Skin epidermis (tissue), 12 donors: ENCODE data around the gene IL16.
"Not testable (repeated sequence)": the region's sequence is repeated elsewhere in the genome, so short reads cannot be mapped to it uniquely, and the experiment has no call there.

Experiments
- H3K27ac ChIP-seq, 21 experiments: fragments of 200-600 bp; sonication (generic) in 11 of 21; one replicate each; pipeline ENCODE4 v1.5.0; 2020; ENCODE audit warnings: mild to moderate bottlenecking in 3 of 21, inconsistent platforms in 2 of 21, moderate library complexity in 2 of 21
- H3K4me3 ChIP-seq, 7 experiments: fragments of 200-600 bp; sonication (generic) in 2 of 7; one replicate each; pipeline ENCODE4 v1.5.0; 2020; ENCODE audit warnings: inconsistent platforms in 2 of 7, mild to moderate bottlenecking in 2 of 7, moderate library complexity in 1 of 7

The IL16 gene

GRCh38 chr15:81196576-81197254 lies at the start of gene IL16:
TSS of gene IL16 (plus strand) at chr15:81196879. CDS start at chr15:81225400, 28,521 bp downstream.
- Histone ChIP-seq H3K4me3 (no peak within 1 kb of the TSS), H3K27ac (peak within 1 kb of the TSS in 4 of 21 experiments; percentile 9 to 50 (median 31))

- Histone ChIP-seq H3K27ac (no peak overlapping the region), H3K4me3 (no peak overlapping the region)
Measured at GRCh38 chr15:81151389-81151788, 45.3 kb upstream of the IL16 start.

- no peak overlapping the region for H3K4me3 ChIP-seq
- no peak overlapping the region for H3K27ac ChIP-seq
Measured at GRCh38 chr15:81152339-81152738, 44.3 kb upstream of the IL16 start.

- Histone ChIP-seq H3K27ac (no peak overlapping the region), H3K4me3 (no peak overlapping the region)
Measured at GRCh38 chr15:81152799-81153198, 43.9 kb upstream of the IL16 start.

GRCh38 chr15:81155375-81156218 lies 41.1 kb upstream of the IL16 start:
- peak overlapping the region in 4 of 21 experiments; percentile 5 to 31 (median 30) for H3K27ac ChIP-seq
- no peak overlapping the region for H3K4me3 ChIP-seq

- H3K4me3 ChIP-seq, result no peak overlapping the region
- H3K27ac ChIP-seq, result peak overlapping the region in 5 of 21 experiments; percentile 5 to 31 (median 30)
Measured at GRCh38 chr15:81156324-81156723, 40.4 kb upstream of the IL16 start.

GRCh38 chr15:81157195-81157938 lies 39.3 kb upstream of the IL16 start:
- H3K27ac ChIP-seq, result peak overlapping the region in 4 of 21 experiments; percentile 1 to 30 (median 18)
- no peak overlapping the region for H3K4me3 ChIP-seq

GRCh38 chr15:81157939-81158223 lies 38.8 kb upstream of the IL16 start:
- Histone ChIP-seq H3K27ac (peak overlapping the region in 3 of 21 experiments; percentile 15 to 30 (median 21)), H3K4me3 (no peak overlapping the region)

- H3K4me3 ChIP-seq, H3K27ac ChIP-seq: not testable (repeated sequence)
Measured at GRCh38 chr15:81158561-81158960, 38.1 kb upstream of the IL16 start.

- H3K4me3 ChIP-seq, result no peak overlapping the region
- H3K27ac ChIP-seq, result peak overlapping the region in 11 of 21 experiments; percentile 0 to 73 (median 37)
Measured at GRCh38 chr15:81160312-81161159, 36.1 kb upstream of the IL16 start.

- Histone ChIP-seq H3K4me3 (no peak overlapping the region), H3K27ac (peak overlapping the region in 11 of 21 experiments; percentile 0 to 73 (median 30))
Measured at GRCh38 chr15:81161160-81161673, 35.5 kb upstream of the IL16 start.

- Histone ChIP-seq H3K4me3 (no peak overlapping the region), H3K27ac (peak overlapping the region in 4 of 21 experiments; percentile 30 to 73 (median 42))
Measured at GRCh38 chr15:81161851-81162250, 34.8 kb upstream of the IL16 start.

- peak overlapping the region in 4 of 21 experiments; percentile 29 to 62 (median 38) for H3K27ac ChIP-seq
- no peak overlapping the region for H3K4me3 ChIP-seq
Measured at GRCh38 chr15:81163961-81164800, 32.5 kb upstream of the IL16 start.

GRCh38 chr15:81165535-81165934 lies 31.1 kb upstream of the IL16 start:
- Histone ChIP-seq H3K4me3 (no peak overlapping the region), H3K27ac (no peak overlapping the region)

- H3K27ac ChIP-seq, result peak overlapping the region in 5 of 21 experiments; percentile 1 to 67 (median 55)
Measured at GRCh38 chr15:81166636-81167305, 29.9 kb upstream of the IL16 start.

GRCh38 chr15:81168131-81168526 lies 28.6 kb upstream of the IL16 start:
- Histone ChIP-seq H3K4me3 (no peak overlapping the region), H3K27ac (peak overlapping the region in 1 of 21 experiments; percentile 48)

More at GRCh38 chr15:81166636-81167305, 29.9 kb upstream of the IL16 start:
- no peak overlapping the region for H3K4me3 ChIP-seq

- peak overlapping the region in 2 of 21 experiments; percentile 10 to 48 for H3K27ac ChIP-seq
- no peak overlapping the region for H3K4me3 ChIP-seq
Measured at GRCh38 chr15:81168644-81169043, 28.0 kb upstream of the IL16 start.

GRCh38 chr15:81170511-81170910 lies 26.2 kb upstream of the IL16 start:
- Histone ChIP-seq H3K4me3 (no peak overlapping the region), H3K27ac (peak overlapping the region in 9 of 21 experiments; percentile 15 to 83 (median 54))
